IMR-90 (cell line): ENCODE measurements around the gene ITPR3. TPM values are rescaled to one million over a fixed set of nuclear protein-coding genes. Genes with fewer than 3 reads are reported as not detected.

Experiments
- ATAC-seq: fragments of 200-7000 bp; cut with Tn5 transposase; 2 replicates; pipeline ENCODE4 v1.9.1; 2020; ENCODE audit warnings: low read depth, mild to moderate bottlenecking, moderate library complexity
- BruUV-seq: library from RNA; stranded (reverse); fragments of 400-500 nt; replicated peaks from 2 replicates; lab custom pipeline; 2021; lab: Mats Ljungman, UMichigan
- CTCF ChIA-PET: fragments of 300-600 bp; formaldehyde crosslinking; extraction: SDS; loops from one replicate; lab custom pipeline; 2021; ENCODE audit warnings: antibody characterized with exemption; lab: Yijun Ruan, JAX
- POLR2A ChIA-PET: fragments of 300-600 bp; sonication (Branson Sonifier 250); formaldehyde crosslinking; loops from one replicate; lab custom pipeline; 2022; ENCODE audit warnings: antibody characterized with exemption; ENCODE audit not compliant: unreplicated experiment; lab: Charles Lee
- DNase-seq: peaks from one replicate; pipeline ENCODE4 v3.0.0; 2013
- H2AFZ ChIP-seq: replicated peaks from 2 replicates; pipeline ENCODE3; 2013; ENCODE audit warnings: low read length, mild to moderate bottlenecking; ENCODE audit not compliant: poor library complexity
- H2AK5ac ChIP-seq: 2 replicates; pipeline ENCODE4 v1.6.1; 2013; ENCODE audit warnings: low read depth, low read length, inconsistent platforms
- H2AK9ac ChIP-seq: replicated peaks from 2 replicates; pipeline ENCODE3; 2013; ENCODE audit warnings: mild to moderate bottlenecking, low read depth, low read length, moderate library complexity; ENCODE audit not compliant: poor library complexity
- H2BK120ac ChIP-seq: 2 replicates; pipeline ENCODE4 v1.6.1; 2013; ENCODE audit warnings: low read depth, low read length, inconsistent platforms
- H2BK15ac ChIP-seq: 3 replicates; pipeline ENCODE4 v1.6.1; 2013; ENCODE audit warnings: low read depth, low read length, inconsistent platforms
- H2BK20ac ChIP-seq: 2 replicates; pipeline ENCODE4 v1.6.1; 2013; ENCODE audit warnings: low read depth, mild to moderate bottlenecking, inconsistent platforms, low read length, moderate library complexity
- H2BK5ac ChIP-seq: 2 replicates; pipeline ENCODE4 v1.6.1; 2013; ENCODE audit warnings: mild to moderate bottlenecking, low read depth, low read length, inconsistent platforms; ENCODE audit not compliant: poor library complexity, severe bottlenecking
- H3K14ac ChIP-seq: replicated peaks from 2 replicates; pipeline ENCODE4 v1.6.1; 2013; ENCODE audit warnings: low read depth, low read length, inconsistent platforms
- H3K18ac ChIP-seq: 2 replicates; pipeline ENCODE4 v1.6.1; 2013; ENCODE audit warnings: low read depth, low read length, control low read depth
- H3K23ac ChIP-seq: 2 replicates; pipeline ENCODE4 v1.6.1; 2013; ENCODE audit warnings: low read depth, low read length, inconsistent platforms
- H3K27ac ChIP-seq: 2 replicates; pipeline ENCODE4 v1.5.1; 2013; ENCODE audit warnings: mild to moderate bottlenecking, control low read depth, low read length; ENCODE audit not compliant: insufficient read depth
- H3K27me3 ChIP-seq: 2 replicates; pipeline ENCODE4 v1.6.1; 2013; ENCODE audit warnings: low read length; ENCODE audit not compliant: control insufficient read depth, insufficient read depth
- H3K36me3 ChIP-seq: 2 replicates; pipeline ENCODE4 v1.6.1; 2013; ENCODE audit warnings: low read length, mixed read lengths; ENCODE audit not compliant: control insufficient read depth, insufficient read depth
- H3K4ac ChIP-seq: 2 replicates; pipeline ENCODE4 v1.6.1; 2013; ENCODE audit warnings: low read depth, low read length, inconsistent platforms
- H3K4me1 ChIP-seq: 2 replicates; pipeline ENCODE4 v1.6.1; 2013; ENCODE audit warnings: low read length, mixed read lengths; ENCODE audit not compliant: control insufficient read depth, insufficient read depth
- H3K4me2 ChIP-seq: 2 replicates; pipeline ENCODE4 v1.6.1; 2013; ENCODE audit warnings: low read depth, mild to moderate bottlenecking, control low read depth, low read length, moderate library complexity
- H3K4me3 ChIP-seq: 2 replicates; pipeline ENCODE4 v1.5.1; 2013; ENCODE audit warnings: low read depth, mild to moderate bottlenecking, control low read depth, low read length, moderate library complexity; ENCODE audit not compliant: insufficient read depth
- H3K56ac ChIP-seq: 2 replicates; pipeline ENCODE4 v1.6.1; 2013; ENCODE audit warnings: low read length, inconsistent platforms; ENCODE audit not compliant: insufficient read depth; ENCODE audit errors: extremely low read depth
- H3K79me1 ChIP-seq, 2 experiments: 2 replicates each; pipeline ENCODE4 v1.6.1; 2013; ENCODE audit warnings: low read length in 2 of 2, inconsistent platforms in 1 of 2, low read depth in 1 of 2
- H3K9ac ChIP-seq: 2 replicates; pipeline ENCODE4 v1.6.1; 2013; ENCODE audit warnings: low read depth, low read length, control low read depth
- H3K9me1 ChIP-seq: 2 replicates; pipeline ENCODE4 v1.6.1; 2013; ENCODE audit warnings: low read length, inconsistent platforms; ENCODE audit not compliant: insufficient read depth
- H3K9me3 ChIP-seq: 2 replicates; pipeline ENCODE4 v1.6.1; 2013; ENCODE audit warnings: low read length; ENCODE audit not compliant: control insufficient read depth, insufficient read depth
- H4K20me1 ChIP-seq: 2 replicates; pipeline ENCODE4 v1.6.1; 2013; ENCODE audit warnings: low read length, inconsistent platforms; ENCODE audit not compliant: insufficient read depth
- H4K5ac ChIP-seq: 2 replicates; pipeline ENCODE4 v1.6.1; 2013; ENCODE audit warnings: mild to moderate bottlenecking, low read depth, low read length, control low read depth
- H4K8ac ChIP-seq, 2 experiments: 2 replicates each; pipeline ENCODE4 v1.6.1; 2013; ENCODE audit warnings: low read depth in 2 of 2, low read length in 2 of 2, control low read depth in 1 of 2, inconsistent platforms in 1 of 2
- H4K91ac ChIP-seq: 2 replicates; pipeline ENCODE4 v1.6.1; 2013; ENCODE audit warnings: low read depth, low read length, inconsistent platforms; ENCODE audit not compliant: insufficient read depth
- FOS ChIP-seq: fragments of 150-350 bp; IDR thresholded peaks from 2 replicates; pipeline ENCODE4 v1.6.1; 2016; ENCODE audit warnings: low read depth, low read length
- MAZ ChIP-seq: IDR thresholded peaks from 2 replicates; pipeline ENCODE4 v1.6.1; 2012; ENCODE audit warnings: low read depth, mild to moderate bottlenecking, low read length, improper control_type of control experiment, moderate library complexity, borderline replicate concordance
- NFE2L2 ChIP-seq: fragments of 150-350 bp; IDR thresholded peaks from 2 replicates; pipeline ENCODE4 v1.6.1; 2016; ENCODE audit warnings: low read depth, mild to moderate bottlenecking, low read length
- RAD21 ChIP-seq: IDR thresholded peaks from 2 replicates; pipeline ENCODE4 v1.6.1; 2012; ENCODE audit warnings: low read length, improper control_type of control experiment
- WGBS, 2 experiments: methylation state at CpG; one replicate each; pipeline versions ENCODE4 v1.1.5 to v1.1.7; 2013; ENCODE audit warnings: missing lambda C conversion rate in 2 of 2; ENCODE audit not compliant: insufficient read length in 1 of 2; ENCODE audit errors: extremely low coverage in 2 of 2; 5-methylcytosine and 5-hydroxymethylcytosine counted together
- dilution Hi-C: fragments of 300-500 bp; cut with HindIII; formaldehyde crosslinking; loops from one replicate; pipeline ENCODE4 v1.14.3; 2018; ENCODE audit warnings: low sequenced_read_pairs; ENCODE audit not compliant: unreplicated experiment
- in situ Hi-C: fragments of 300-500 bp; cut with MboI; formaldehyde crosslinking; loops from 3 replicates; pipeline ENCODE4 v1.14.3; 2019; ENCODE audit warnings: low sequenced_read_pairs, inconsistent platforms, mixed read lengths
- intact Hi-C: fragments of 100-400 bp; cut with micrococcal nuclease; formaldehyde crosslinking; loops from 2 replicates; pipeline ENCODE4 v1.10.0; 2022
- polyA plus RNA-seq, 3 experiments: library from polyadenylated mRNA; depleted of rRNA; stranded (reverse); fragments of >200 nt; gene quantifications; 2 replicates each; pipeline ENCODE4 v1.2.3, GENCODE V29; 2012; ENCODE audit warnings: low replicate concordance in 1 of 3
- total RNA-seq: library from RNA; depleted of rRNA; stranded (reverse); fragments of >200 nt; gene quantifications from 2 replicates; pipeline ENCODE4 v1.2.3, GENCODE V29; 2012
- TF ChIP-seq, protein P1 (sequence below): conservative IDR thresholded peaks from 2 replicates; pipeline ENCODE4 v1.5.1; 2012; ENCODE audit warnings: mild to moderate bottlenecking, low read depth, low read length, improper control_type of control experiment
- TF ChIP-seq, protein P2 (sequence below): fragments of 150-350 bp; IDR thresholded peaks from 2 replicates; pipeline ENCODE4 v1.6.1; 2017; ENCODE audit warnings: mild to moderate bottlenecking, antibody characterized with exemption, low read length, low read depth

The ITPR3 gene
- total and polyA plus RNA-seq, 2 of the 4 experiments (the other 2 are of a cell fraction) = 1.6 to 3.7 TPM

DNA sequence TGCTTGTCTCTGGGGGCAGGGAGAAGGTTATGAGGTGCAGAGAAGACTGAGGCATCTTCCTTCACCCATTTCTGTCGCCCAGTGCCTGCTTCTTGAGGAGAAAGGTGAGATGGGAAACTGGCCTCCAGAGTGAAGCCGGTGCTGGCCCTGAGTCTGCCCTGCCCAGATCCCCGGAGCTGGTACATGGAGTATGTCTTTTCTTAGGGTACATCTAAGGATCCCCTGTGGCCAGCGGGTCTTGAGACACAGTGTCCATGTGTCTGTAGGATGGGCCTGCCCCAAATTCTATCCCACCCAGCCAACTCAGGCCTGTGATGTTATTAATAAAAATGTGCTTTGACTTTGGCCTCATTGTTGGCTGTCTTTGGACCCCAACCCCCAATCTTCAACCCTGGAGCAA is 32.2 kb upstream of the ITPR3 start:
- dilution Hi-C loops = no loop called here
- POLR2A ChIA-PET = no interaction called here

More for the DNA sequence above, 32.2 kb upstream of the ITPR3 start:
- no peaks in the 10 kb centered on the region for H3K36me3 ChIP-seq
- 0 out of 2 replicates have a peak overlapping the region, but pooled peaks have one; percentile 47 for H2AK5ac ChIP-seq
- H4K5ac ChIP-seq = no peak overlapping the region
- no peak overlapping the region for H4K8ac ChIP-seq
- 100% methylated on average over 2 of the region's 4 CpGs; no CpG with 5 or more reads in 1 of the 2 experiments for WGBS, 2 experiments
- H4K91ac ChIP-seq = no peak overlapping the region
- no peak overlapping the region; the same call in 1 of the 2 replicates for H3K23ac ChIP-seq
- no peak overlapping the region for H2BK15ac ChIP-seq
- no peaks in the 10 kb centered on the region for H3K27me3 ChIP-seq
- H4K20me1 ChIP-seq = no peaks in the 10 kb centered on the region
- H3K4ac ChIP-seq = no peak overlapping the region
- H2BK5ac ChIP-seq = no peak overlapping the region
- DNase-seq = no peak
- H3K18ac ChIP-seq = no peak overlapping the region
- no peak overlapping the region for H3K9ac ChIP-seq
- in situ Hi-C loops = loop anchor here (5.0 to 10.0 kb wide), 3 partner anchors 113 to 566 kb away; no protein-coding TSS in a partner anchor
- no peak overlapping the region for H3K4me3 ChIP-seq
- peak overlapping the region; percentile 43 for H2AK9ac ChIP-seq
- H2BK20ac ChIP-seq = peak overlapping the region; percentile 35; the same call in 1 of the 2 replicates
- TF ChIP-seq MAZ = no peak
- no peak for TF ChIP-seq NFE2L2
- TF ChIP-seq FOS = no peak
- TF ChIP-seq, protein P1, sequence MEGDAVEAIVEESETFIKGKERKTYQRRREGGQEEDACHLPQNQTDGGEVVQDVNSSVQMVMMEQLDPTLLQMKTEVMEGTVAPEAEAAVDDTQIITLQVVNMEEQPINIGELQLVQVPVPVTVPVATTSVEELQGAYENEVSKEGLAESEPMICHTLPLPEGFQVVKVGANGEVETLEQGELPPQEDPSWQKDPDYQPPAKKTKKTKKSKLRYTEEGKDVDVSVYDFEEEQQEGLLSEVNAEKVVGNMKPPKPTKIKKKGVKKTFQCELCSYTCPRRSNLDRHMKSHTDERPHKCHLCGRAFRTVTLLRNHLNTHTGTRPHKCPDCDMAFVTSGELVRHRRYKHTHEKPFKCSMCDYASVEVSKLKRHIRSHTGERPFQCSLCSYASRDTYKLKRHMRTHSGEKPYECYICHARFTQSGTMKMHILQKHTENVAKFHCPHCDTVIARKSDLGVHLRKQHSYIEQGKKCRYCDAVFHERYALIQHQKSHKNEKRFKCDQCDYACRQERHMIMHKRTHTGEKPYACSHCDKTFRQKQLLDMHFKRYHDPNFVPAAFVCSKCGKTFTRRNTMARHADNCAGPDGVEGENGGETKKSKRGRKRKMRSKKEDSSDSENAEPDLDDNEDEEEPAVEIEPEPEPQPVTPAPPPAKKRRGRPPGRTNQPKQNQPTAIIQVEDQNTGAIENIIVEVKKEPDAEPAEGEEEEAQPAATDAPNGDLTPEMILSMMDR = no peak
- no peak for TF ChIP-seq RAD21
- TF ChIP-seq, protein P2, sequence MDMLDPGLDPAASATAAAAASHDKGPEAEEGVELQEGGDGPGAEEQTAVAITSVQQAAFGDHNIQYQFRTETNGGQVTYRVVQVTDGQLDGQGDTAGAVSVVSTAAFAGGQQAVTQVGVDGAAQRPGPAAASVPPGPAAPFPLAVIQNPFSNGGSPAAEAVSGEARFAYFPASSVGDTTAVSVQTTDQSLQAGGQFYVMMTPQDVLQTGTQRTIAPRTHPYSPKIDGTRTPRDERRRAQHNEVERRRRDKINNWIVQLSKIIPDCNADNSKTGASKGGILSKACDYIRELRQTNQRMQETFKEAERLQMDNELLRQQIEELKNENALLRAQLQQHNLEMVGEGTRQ = no peak
- peak overlapping the region; percentile 95; the same call in 1 of the 2 replicates for H2BK120ac ChIP-seq
- H3K9me1 ChIP-seq = peaks cover 14% of the 10 kb centered on the region
- CTCF ChIA-PET = interaction anchor here (0.6 kb wide), 1 partner anchor 55 kb away, joined by 3 read pairs; no protein-coding TSS in a partner anchor
- intact Hi-C loops = loop anchor here (1.0 to 5.0 kb wide), 5 partner anchors 84 to 566 kb away; no protein-coding TSS in a partner anchor
- H3K56ac ChIP-seq = no peak overlapping the region
- peak overlapping the region; percentile 96 for H2AFZ ChIP-seq
- no peaks in the 10 kb centered on the region for H3K79me1 ChIP-seq
- no peak overlapping the region for H3K14ac ChIP-seq
- peaks cover 15% of the 10 kb centered on the region for H3K4me1 ChIP-seq
- no peak for ATAC-seq
- BruUV-seq = no TSS peak
- H3K4me2 ChIP-seq = no peak overlapping the region
- no peaks in the 10 kb centered on the region for H3K9me3 ChIP-seq
- H3K27ac ChIP-seq = no peak overlapping the region
